SK-N-SH (cell line): ENCODE measurements around the gene SPP2. TPM values are rescaled to one million over a fixed set of nuclear protein-coding genes. Genes with fewer than 3 reads are reported as not detected.

Source experiments
- CTCF ChIA-PET: fragments of 300-600, 350-600 bp; formaldehyde crosslinking; extraction: SDS; loops from one replicate; lab custom pipeline; 2021; lab: Yijun Ruan, JAX
- POLR2A ChIA-PET: fragments of 350-600 bp; sonication (Branson Sonifier 250); formaldehyde crosslinking; extraction: SDS; loops from one replicate; lab custom pipeline; 2020; ENCODE audit warnings: antibody characterized with exemption, inconsistent platforms; lab: Yijun Ruan, JAX
- DNase-seq: peaks from one replicate; pipeline ENCODE4 v3.0.0; 2012
- H2AFZ ChIP-seq: fragments of 200-600 bp; sonication (generic); 2 replicates; pipeline ENCODE4 v1.8.1; 2016; ENCODE audit warnings: antibody characterized with exemption, mild to moderate bottlenecking, low read depth
- H3F3A ChIP-seq: fragments of 200-600 bp; sonication (generic); replicated peaks from 2 replicates; pipeline ENCODE3; 2016; ENCODE audit warnings: antibody characterized with exemption, mild to moderate bottlenecking; ENCODE audit not compliant: insufficient read depth
- H3K27ac ChIP-seq, 2 experiments: fragments of 200-500 bp in 1 of 2; fragments of 200-600 bp in 1 of 2; sonication (Bioruptor generic) in 1 of 2; sonication (generic), shearing (Covaris generic) in 1 of 2; 2 replicates each; pipeline versions ENCODE4 v1.5.1 to v1.6.1; 2014 to 2016; ENCODE audit warnings: low read depth in 2 of 2, inconsistent platforms in 1 of 2, low read length in 1 of 2, mild to moderate bottlenecking in 1 of 2, mixed read lengths in 1 of 2
- H3K27me3 ChIP-seq: fragments of 200-600 bp; sonication (generic), shearing (Covaris generic); 2 replicates; pipeline ENCODE4 v1.6.1; 2016; ENCODE audit warnings: mixed run types; ENCODE audit not compliant: insufficient read depth
- H3K36me3 ChIP-seq, 2 experiments: fragments of 200-500 bp in 1 of 2; fragments of 200-600 bp in 1 of 2; sonication (Bioruptor generic) in 1 of 2; sonication (generic) in 1 of 2; replicated peaks in 1 of 2; 2 replicates each; pipeline versions ENCODE3 to v1.5.1; 2014 to 2016; ENCODE audit warnings: low read length in 1 of 2, mild to moderate bottlenecking in 1 of 2; ENCODE audit not compliant: insufficient read depth in 2 of 2, control insufficient read depth in 1 of 2
- H3K4me1 ChIP-seq, 2 experiments: fragments of 200-500 bp in 1 of 2; fragments of 200-600 bp in 1 of 2; sonication (Bioruptor generic) in 1 of 2; sonication (generic), shearing (Covaris generic) in 1 of 2; 2 replicates each; pipeline versions ENCODE4 v1.5.1 to v1.6.1; 2014 to 2016; ENCODE audit warnings: low read depth in 1 of 2, low read length in 1 of 2, mixed run types in 1 of 2; ENCODE audit not compliant: insufficient read depth in 2 of 2, control insufficient read depth in 1 of 2
- H3K4me2 ChIP-seq: fragments of 200-600 bp; sonication (generic), shearing (Covaris generic); 2 replicates; pipeline ENCODE4 v1.6.1; 2017; ENCODE audit warnings: mixed run types
- H3K4me3 ChIP-seq, 2 experiments: fragments of 200-500 bp in 1 of 2; fragments of 200-600 bp in 1 of 2; sonication (Bioruptor generic) in 1 of 2; sonication (generic), shearing (Covaris generic) in 1 of 2; 2 replicates each; pipeline versions ENCODE4 v1.5.1 to v1.8.1; 2014 to 2016; ENCODE audit warnings: low read depth in 2 of 2, inconsistent platforms in 1 of 2, low read length in 1 of 2, mild to moderate bottlenecking in 1 of 2, mixed read lengths in 1 of 2, moderate library complexity in 1 of 2
- H3K79me2 ChIP-seq: fragments of 200-600 bp; sonication (generic); 2 replicates; pipeline ENCODE4 v1.8.1; 2017; ENCODE audit warnings: mild to moderate bottlenecking; ENCODE audit not compliant: insufficient read depth
- H3K9ac ChIP-seq: fragments of 200-600 bp; sonication (generic); 2 replicates; pipeline ENCODE4 v1.6.1; 2017; ENCODE audit warnings: mixed run types
- H3K9me2 ChIP-seq: fragments of 200-600 bp; sonication (generic); 2 replicates; pipeline ENCODE4 v1.6.1; 2017; ENCODE audit warnings: mixed run types
- H3K9me3 ChIP-seq: fragments of 200-600 bp; sonication (generic); 2 replicates; pipeline ENCODE4 v1.6.1; 2017; ENCODE audit warnings: mixed run types, mild to moderate bottlenecking, moderate library complexity
- H4K20me1 ChIP-seq: fragments of 200-600 bp; sonication (generic); 2 replicates; pipeline ENCODE4 v1.6.1; 2017; ENCODE audit warnings: mild to moderate bottlenecking, mixed run types; ENCODE audit not compliant: insufficient read depth
- CTCF ChIP-seq: fragments of 200-600 bp; sonication (generic); IDR thresholded peaks from 2 replicates; pipeline ENCODE4 v1.6.1; 2017; ENCODE audit warnings: antibody characterized with exemption, mild to moderate bottlenecking, moderate library complexity
- FOXM1 ChIP-seq: IDR thresholded peaks from 2 replicates; pipeline ENCODE4 v1.4.0; 2012; ENCODE audit warnings: low read depth, mild to moderate bottlenecking
- WGBS: methylation state at CpG from one replicate; pipeline ENCODE4 v1.1.6; 2017; ENCODE audit warnings: low lambda C conversion rate; 5-methylcytosine and 5-hydroxymethylcytosine counted together
- polyA plus RNA-seq, 3 experiments: library from polyadenylated mRNA; depleted of rRNA; stranded (reverse); fragments of >200 nt; gene quantifications; 2 replicates each; pipeline ENCODE4 v1.2.3, GENCODE V29; 2012
- TF ChIP-seq, protein P1 (sequence below): IDR thresholded peaks from 2 replicates; pipeline ENCODE4 v1.4.0; 2012; ENCODE audit warnings: low read depth

SPP2 gene
- polyA plus RNA-seq, 1 of the 3 experiments (the other 2 are of a cell fraction): 0.30 TPM

- 90% methylated on average over 7 of the region's 7 CpGs for WGBS
Observed at GRCh38 chr2:234125451-234126145, 75.1 kb downstream of the SPP2 start.

DNA sequence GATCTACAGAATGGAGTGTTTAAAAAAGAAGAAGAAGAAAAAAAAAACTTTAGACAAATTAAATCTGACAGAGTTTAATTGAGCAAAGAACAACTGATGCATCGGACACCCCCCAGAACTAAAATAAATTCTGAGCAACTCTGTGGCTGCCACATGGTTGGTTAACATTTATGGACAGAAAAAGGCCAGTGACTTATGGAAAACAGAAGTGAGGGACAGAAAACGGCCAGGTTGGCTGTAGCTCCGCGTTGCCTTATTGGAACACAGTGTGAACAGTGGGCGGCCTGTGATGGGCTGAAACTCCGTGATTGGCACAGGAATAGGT lies 75.6 kb downstream of the SPP2 start:
- CTCF ChIA-PET: interaction anchor here (0.8 to 1.7 kb wide), 3 partner anchors 8 to 419 kb away, joined by 3 to 15 read pairs (median 4); no protein-coding TSS in a partner anchor

More at GRCh38 chr2:234125451-234126145, 75.1 kb downstream of the SPP2 start:
- Histone ChIP-seq H3K27ac (no peak overlapping the region), H3K79me2 (no peaks in the 10 kb centered on the region), H3K27me3 (no peaks in the 10 kb centered on the region), H4K20me1 (no peaks in the 10 kb centered on the region), H3K4me2 (no peak overlapping the region), H3K4me3 (no peak overlapping the region), H3K9me2 (no peaks in the 10 kb centered on the region), H3K9ac (no peak overlapping the region), H3K36me3 (no peaks in the 10 kb centered on the region), H3K4me1 (peaks cover 0 to 2% of the 10 kb centered on the region in 2 experiments; a peak in 1 of 4 replicates), H3K9me3 (no peaks in the 10 kb centered on the region), H2AFZ (no peak overlapping the region), H3F3A (no peaks in the 10 kb centered on the region)
- ChIA-PET POLR2A (no interaction called here), CTCF (interaction anchor here (0.6 to 2.2 kb wide), 6 partner anchors 8 to 420 kb away, joined by 3 to 15 read pairs (median 4); no protein-coding TSS in a partner anchor)
- no peak for DNase-seq
- no peak for TF ChIP-seq CTCF
- TF ChIP-seq, protein P1, sequence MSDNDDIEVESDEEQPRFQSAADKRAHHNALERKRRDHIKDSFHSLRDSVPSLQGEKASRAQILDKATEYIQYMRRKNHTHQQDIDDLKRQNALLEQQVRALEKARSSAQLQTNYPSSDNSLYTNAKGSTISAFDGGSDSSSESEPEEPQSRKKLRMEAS: no peak

More for the DNA sequence above, 75.6 kb downstream of the SPP2 start:
- H3K9me2 ChIP-seq: no peaks in the 10 kb centered on the region
- no peak overlapping the region for H2AFZ ChIP-seq
- H3K4me3 ChIP-seq: no peak overlapping the region
- H3K4me2 ChIP-seq: no peak overlapping the region
- H3K27me3 ChIP-seq: no peaks in the 10 kb centered on the region
- no peak overlapping the region for H3K9ac ChIP-seq
- POLR2A ChIA-PET: no interaction called here
- H3F3A ChIP-seq: no peaks in the 10 kb centered on the region
- WGBS: 81% methylated on average over 6 of the region's 6 CpGs
- no peaks in the 10 kb centered on the region for H3K36me3 ChIP-seq
- H3K79me2 ChIP-seq: no peaks in the 10 kb centered on the region
- H4K20me1 ChIP-seq: no peaks in the 10 kb centered on the region
- H3K9me3 ChIP-seq: no peaks in the 10 kb centered on the region
- no peak for TF ChIP-seq FOXM1
- DNase-seq: no peak
- H3K4me1 ChIP-seq: peaks cover 0 to 2% of the 10 kb centered on the region in 2 experiments; a peak in 1 of 4 replicates
- no peak overlapping the region for H3K27ac ChIP-seq

Other genes starting within 250 kb of the SPP2 start
- gene HJURP, start 196.2 kb upstream of the SPP2 start, polyA plus RNA-seq (2012; rRNA removed): 13.2 and 16.5 TPM in 2 replicates
- 0.85 and 1.6 TPM in 2 replicates for gene TRPM8, start 133.3 kb upstream of the SPP2 start, polyA plus RNA-seq (2012; rRNA removed)